Measurements from ENCODE around the gene BRWD1. TPM values are rescaled to one million over a fixed set of nuclear protein-coding genes. Genes with fewer than 3 reads are reported as not detected.

Gene BRWD1
- total and polyA plus RNA-seq, 2 of the 8 experiments (the other 6 are each of a cell fraction or from before 2014, with no cell fraction given), result 9.3 to 45.2 TPM

DNA sequence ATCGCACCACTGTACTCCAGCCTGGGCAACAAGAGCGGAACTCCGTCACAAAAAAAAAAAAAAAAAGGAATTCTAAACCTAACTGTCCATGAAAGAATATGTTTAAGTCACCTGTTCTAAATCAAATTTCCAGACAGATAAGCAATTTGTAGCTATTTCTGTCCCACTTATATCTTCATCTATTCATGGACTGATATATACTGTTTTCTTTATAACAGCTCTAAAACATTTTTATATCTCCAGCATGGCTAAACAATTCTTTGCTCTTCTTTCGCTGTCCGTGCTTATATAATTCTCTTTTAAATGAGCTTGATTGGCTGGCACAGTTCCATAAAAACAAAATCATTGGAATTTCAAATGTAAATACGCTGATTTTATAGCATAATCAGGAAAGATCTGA lies 30.5 kb downstream of the BRWD1 start:
- no peak overlapping the region for H3K56ac ChIP-seq (replicated peaks; ENCODE audit: insufficient read length, low read depth, low read length)
- DNase-seq (ENCODE audit: low read depth in 1 of 2, low spot score in 2 of 2) (no peak), FAIRE-seq (no peak)
- no peak overlapping the region for H2BK5ac ChIP-seq (ENCODE audit: low read depth, low read length)
- no peak overlapping the region for H3K18ac ChIP-seq (ENCODE audit: extremely low read depth, low read length)
- POLR2A ChIA-PET (ENCODE audit: partially characterized antibody), result interaction anchor here (0.7 to 1.4 kb wide), 5 partner anchors 9 to 68 kb away, joined by 3 to 4 read pairs (median 3); no protein-coding TSS in a partner anchor
- H3K79me1 ChIP-seq (ENCODE audit: low read depth, low read length), result no peaks in the 10 kb centered on the region; the same call in 1 of the 2 replicates
- H3K14ac ChIP-seq (ENCODE audit: insufficient read length), result no peak overlapping the region
- no peak overlapping the region for H2BK12ac ChIP-seq (ENCODE audit: low read depth, low read length)
- no peaks in the 10 kb centered on the region for H4K20me1 ChIP-seq (replicated peaks in 1 of 2; ENCODE audit: control insufficient read depth in 1 of 2, insufficient read depth in 2 of 2, low read length in 2 of 2)
- H4K8ac ChIP-seq (ENCODE audit: extremely low read depth, insufficient read depth, low read length), result no peak overlapping the region
- H2BK20ac ChIP-seq (ENCODE audit: low read length), result no peak overlapping the region
- H4K5ac ChIP-seq (ENCODE audit: insufficient read length, low read depth, low read length), result no peak overlapping the region
- no peak overlapping the region for H2AFZ ChIP-seq (ENCODE audit: low read length)
- H2BK15ac ChIP-seq (ENCODE audit: low read length), result no peak overlapping the region
- H4K91ac ChIP-seq (replicated peaks; ENCODE audit: insufficient read length, low read length), result no peak overlapping the region
- no peak overlapping the region for H3K9ac ChIP-seq (replicated peaks in 1 of 4; ENCODE audit: extremely low read depth in 1 of 4, low read depth in 3 of 4, low read length in 3 of 4)
- H3K4ac ChIP-seq (replicated peaks; ENCODE audit: insufficient read length, low read depth, low read length), result no peak overlapping the region
- H2BK120ac ChIP-seq (replicated peaks; ENCODE audit: low read depth, low read length), result no peak overlapping the region
- no peak overlapping the region for H3K27ac ChIP-seq (ENCODE audit: low read depth, low read length)
- H3K23ac ChIP-seq (ENCODE audit: insufficient read length), result no peak overlapping the region
- no peaks in the 10 kb centered on the region for H3K9me3 ChIP-seq (ENCODE audit: insufficient read depth in 2 of 2, low read depth in 1 of 2, low read length in 1 of 2)
- WGBS, 2 experiments (ENCODE audit: extremely low coverage in 1 of 2, insufficient coverage in 1 of 2, insufficient read length in 1 of 2, insufficient replicate concordance in 2 of 2, low coverage in 1 of 2, low lambda C conversion rate in 2 of 2, missing lambda C conversion rate in 1 of 2), result 90% methylated on average over 6 of the region's 6 CpGs; no CpG with 5 or more reads in 1 of the 2 experiments
- H3K4me1 ChIP-seq (replicated peaks in 1 of 4; ENCODE audit: control insufficient read depth in 3 of 4, insufficient read depth in 4 of 4, low read length in 3 of 4), result no peaks in the 10 kb centered on the region
- H2AK5ac ChIP-seq (ENCODE audit: low read depth, low read length), result no peak overlapping the region
- no peaks in the 10 kb centered on the region for H3K27me3 ChIP-seq (replicated peaks in 1 of 4; ENCODE audit: control insufficient read depth in 3 of 4, extremely low read depth in 1 of 4, insufficient read depth in 3 of 4, low read length in 3 of 4)
- no peak overlapping the region for H3K4me3 ChIP-seq (ENCODE audit: extremely low read depth in 1 of 4, insufficient read depth in 2 of 4, low read depth in 3 of 4, low read length in 4 of 4)
- H3K36me3 ChIP-seq (ENCODE audit: control insufficient read depth in 2 of 4, insufficient read depth in 4 of 4, low read length in 3 of 4), result peaks cover 3 to 46% (median 8%) of the 10 kb centered on the region in 4 experiments; a peak in 7 of 8 replicates
- H3K4me2 ChIP-seq (ENCODE audit: insufficient read depth in 1 of 2, low read depth in 2 of 2, low read length in 2 of 2), result no peak overlapping the region
- CTCF ChIA-PET (ENCODE audit: partially characterized antibody), result interaction anchor here (0.6 to 1.7 kb wide), 3 partner anchors 72 to 131 kb away, joined by 3 read pairs; no protein-coding TSS in a partner anchor
- no peaks in the 10 kb centered on the region for H3K79me2 ChIP-seq (ENCODE audit: control insufficient read depth in 1 of 2, insufficient read depth in 2 of 2, low read length in 2 of 2)
- H3K23me2 ChIP-seq (ENCODE audit: low read depth, low read length), result no peaks in the 10 kb centered on the region
- TF ChIP-seq JUN (IDR thresholded peaks at IDR 0.05; ENCODE audit: low read depth, low read length) (no peak), PHF8 (conservative IDR thresholded peaks at IDR 0.05; ENCODE audit: low read depth, low read length) (no peak), EZH2 (IDR thresholded peaks at IDR 0.05; ENCODE audit: low read depth, low read length, severe bottlenecking) (no peak), TBP (IDR thresholded peaks at IDR 0.05; ENCODE audit: low read depth, low read length) (no peak), SIN3A (conservative IDR thresholded peaks at IDR 0.05 in 1 of 2, IDR thresholded peaks at IDR 0.05 in 1 of 2; ENCODE audit: low read depth in 1 of 2, low read length in 2 of 2) (no peak), POLR2AphosphoS5 (IDR thresholded peaks at IDR 0.05; ENCODE audit: low read depth, low read length) (no peak), EP300 (IDR thresholded peaks at IDR 0.05; ENCODE audit: borderline replicate concordance in 1 of 2, low read depth in 2 of 2, low read length in 2 of 2) (no peak), ATF2 (IDR thresholded peaks at IDR 0.05; ENCODE audit: low read length) (no peak), MAX (IDR thresholded peaks at IDR 0.05) (no peak), KDM5A (IDR thresholded peaks at IDR 0.05; ENCODE audit: low read length) (no peak), EGR1 (IDR thresholded peaks at IDR 0.05; ENCODE audit: borderline replicate concordance, low read depth, low read length) (no peak), POLR2A (IDR thresholded peaks at IDR 0.05; ENCODE audit: control extremely low read depth in 1 of 2, low read depth in 2 of 2, low read length in 2 of 2) (no peak)

All from H1 (cell line).